GM12875 (cell line): ENCODE measurements around the gene SNAPC4.

Experiments used
- H3K4me3 ChIP-seq: one replicate; pipeline ENCODE4 v1.5.1; 2011; ENCODE audit warnings: low read depth, low read length, control low read depth
- CTCF ChIP-seq: IDR thresholded peaks from 2 replicates; pipeline ENCODE4 v1.5.1; 2011; ENCODE audit warnings: low read depth, mild to moderate bottlenecking, control low read depth, inconsistent platforms, low read length, moderate library complexity, borderline replicate concordance; ENCODE audit not compliant: insufficient read depth

The SNAPC4 gene

GRCh38 chr9:136437839-136438547 is 38.0 kb upstream of the SNAPC4 start:
- H3K4me3 ChIP-seq = peak overlapping the region; percentile 74
- no peak for TF ChIP-seq CTCF

DNA sequence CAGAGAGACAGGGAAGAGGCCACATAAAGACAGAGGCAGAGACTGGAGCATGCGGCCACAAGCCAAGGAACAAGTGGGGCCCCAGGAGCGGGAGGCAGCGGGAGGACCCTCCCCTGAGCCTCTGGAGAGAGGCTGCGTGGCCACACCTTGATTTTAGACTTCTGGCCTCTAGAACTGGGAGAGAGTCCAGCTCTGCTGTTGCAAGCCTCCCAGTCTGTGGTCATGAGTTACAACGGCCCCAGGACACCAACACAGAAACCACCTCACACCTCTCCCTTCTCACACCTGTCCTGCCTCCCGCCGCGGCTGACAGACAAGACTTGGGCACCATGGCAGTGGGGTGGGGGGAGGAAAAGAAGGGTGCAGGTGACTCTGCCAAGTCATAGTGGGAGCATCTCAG is 37.5 kb upstream of the SNAPC4 start:
- TF ChIP-seq CTCF = no peak
- no peak overlapping the region for H3K4me3 ChIP-seq

- no peak overlapping the region for H3K4me3 ChIP-seq
- TF ChIP-seq CTCF = no peak
Observed at GRCh38 chr9:136436055-136436634, 36.2 kb upstream of the SNAPC4 start.

DNA sequence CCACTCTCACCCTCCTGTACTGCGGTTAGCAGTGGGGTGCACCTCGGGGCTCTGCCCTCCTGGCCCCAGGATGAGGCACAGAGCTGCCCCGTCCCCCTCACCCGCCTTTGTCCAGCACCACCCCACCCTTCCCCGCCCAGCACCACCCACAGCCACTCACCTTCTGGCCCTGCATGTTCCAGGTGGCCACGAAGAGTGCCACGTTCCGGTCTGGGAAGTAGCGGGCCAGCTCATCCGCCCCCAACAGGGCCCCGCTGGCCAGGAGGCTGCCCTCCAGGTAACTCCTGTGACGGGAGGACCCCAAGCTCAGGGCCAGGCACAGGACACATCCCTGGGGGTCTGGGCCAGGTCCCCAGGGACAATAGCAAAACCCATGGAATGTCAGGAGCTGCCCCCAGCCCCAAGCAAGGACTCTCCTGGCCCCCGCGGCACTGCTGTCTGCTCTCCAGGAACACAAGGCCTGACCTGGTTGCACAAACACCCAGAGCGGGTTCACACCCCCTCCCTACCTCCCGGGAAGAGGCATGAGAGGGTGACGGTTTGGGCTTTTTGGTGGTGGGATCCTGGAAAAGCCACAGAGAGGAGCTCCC is 34.7 kb upstream of the SNAPC4 start:
- TF ChIP-seq CTCF = no peak
- H3K4me3 ChIP-seq = no peak overlapping the region

GRCh38 chr9:136433849-136434579 is 34.0 kb upstream of the SNAPC4 start:
- no peak overlapping the region for H3K4me3 ChIP-seq
- no peak for TF ChIP-seq CTCF

- no peak overlapping the region for H3K4me3 ChIP-seq
- TF ChIP-seq CTCF = no peak
Observed at GRCh38 chr9:136433043-136433715, 33.2 kb upstream of the SNAPC4 start.
